Activated T-cell treated with anti-CD3 and anti-CD28 coated beads, Interleukin-2, amount 50 U/mL, for 48 hours (primary cell): ENCODE measurements around the gene CLP1.
"Not testable (repeated sequence)": the region's sequence is repeated elsewhere in the genome, so short reads cannot be mapped to it uniquely, and the experiment has no call there.

Experiments used
- DNase-seq, 2 experiments: peaks; one replicate each; pipeline ENCODE4 v3.0.0-alpha.2; 2020

CLP1 gene

DNA sequence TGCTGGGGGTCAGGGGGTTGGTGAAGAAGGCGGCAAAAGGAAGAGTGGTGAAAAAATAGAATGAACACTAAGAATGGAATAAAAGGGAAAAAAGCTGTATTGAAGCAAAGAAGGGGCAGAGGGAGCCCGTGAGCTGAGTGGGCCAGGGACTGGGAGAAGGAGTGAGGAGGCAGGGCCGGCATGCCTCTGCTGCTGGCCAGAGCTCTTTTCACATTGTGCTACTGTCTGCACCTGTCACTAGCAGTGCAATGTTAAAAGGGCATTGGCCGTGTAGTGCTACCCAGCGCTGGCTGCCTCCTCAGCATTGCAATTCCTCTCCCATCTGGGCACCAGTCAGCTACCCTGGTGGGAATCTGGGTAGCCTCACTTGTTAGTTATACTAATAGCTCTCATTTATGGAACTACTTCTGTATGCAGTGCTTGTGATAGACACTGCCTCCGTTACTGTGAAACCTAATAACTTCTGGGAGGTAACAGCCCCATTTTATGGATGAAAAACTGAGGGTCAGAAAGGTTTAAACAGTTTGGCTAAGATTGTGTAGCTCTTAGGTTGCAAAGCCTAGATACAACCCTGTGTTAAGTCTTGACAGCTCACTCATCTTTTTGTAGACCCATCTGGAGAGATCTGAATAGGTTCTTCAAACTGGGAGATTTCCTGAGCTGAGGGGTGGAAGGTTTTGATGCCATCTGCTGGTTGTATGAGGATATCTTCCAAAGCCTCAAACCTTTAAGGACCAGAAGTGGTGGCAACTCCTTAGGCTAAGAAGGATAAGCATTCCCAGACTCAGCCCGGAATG, 16.4 kb upstream of the CLP1 start:
- no peak for DNase-seq

DNA sequence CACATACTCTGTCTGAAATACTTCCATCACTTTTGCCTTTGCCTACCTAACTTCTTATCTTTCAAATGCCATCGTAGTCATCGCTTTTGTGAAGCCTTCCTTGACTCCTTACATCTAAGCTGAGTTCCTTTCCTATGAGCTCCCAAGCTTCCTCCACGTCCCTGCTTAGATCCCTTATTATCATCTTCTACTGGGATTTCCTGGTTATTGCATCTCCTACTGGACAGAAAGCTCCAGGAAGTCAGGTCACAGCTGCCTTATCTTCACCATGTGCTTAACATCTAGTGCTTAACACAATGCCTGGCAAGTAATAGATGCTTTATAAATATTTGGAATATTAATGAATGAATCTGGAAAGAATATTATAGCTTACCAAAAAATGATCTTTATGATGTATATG, 13.8 kb upstream of the CLP1 start:
- no peak for DNase-seq

DNA sequence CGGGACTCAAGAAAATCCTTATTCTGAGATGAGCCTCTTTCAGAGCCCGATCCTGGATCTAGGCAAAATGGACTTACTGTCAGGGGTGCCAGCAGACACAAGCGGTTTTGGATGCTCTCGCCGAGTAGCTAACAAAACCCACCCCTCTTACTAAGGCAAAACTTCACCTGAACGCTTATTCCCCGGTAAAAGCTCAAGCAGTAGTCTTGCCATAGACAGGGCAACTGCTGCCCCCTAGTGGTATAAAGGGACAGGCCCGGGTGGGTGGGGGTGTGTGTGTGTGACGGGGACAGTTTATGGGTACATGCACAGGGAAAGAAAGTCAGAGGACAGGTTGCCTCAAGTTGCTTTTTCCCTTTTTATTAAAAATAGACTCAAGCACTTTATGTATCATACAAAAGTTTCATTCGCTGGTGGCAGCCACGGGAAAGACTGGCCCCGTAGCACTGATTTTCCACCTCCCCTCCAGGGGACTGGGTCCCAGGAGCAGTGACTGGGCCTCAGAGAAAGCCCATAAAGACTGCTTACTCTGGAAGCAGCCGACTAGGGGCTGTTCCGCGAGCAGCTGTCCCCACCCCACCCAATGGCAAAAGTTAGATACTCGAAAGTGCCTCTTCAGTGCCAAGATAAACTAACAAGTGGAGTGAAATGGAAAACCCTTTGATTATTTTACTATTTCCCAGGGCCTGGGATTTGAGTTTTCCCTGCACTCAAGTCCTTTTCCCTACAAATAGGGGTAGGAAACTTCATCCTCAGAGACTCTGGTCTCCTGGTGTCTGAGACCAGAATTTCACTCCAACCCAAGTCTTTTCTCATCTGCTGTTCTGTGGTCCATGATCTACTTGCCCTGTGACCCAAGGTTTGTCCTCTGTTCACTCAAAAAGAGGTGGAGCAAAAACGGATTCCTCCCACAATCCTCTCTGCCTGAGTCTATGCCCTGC, 12.5 kb upstream of the CLP1 start:
- DNase-seq: peak; percentile 92 to 94

DNA sequence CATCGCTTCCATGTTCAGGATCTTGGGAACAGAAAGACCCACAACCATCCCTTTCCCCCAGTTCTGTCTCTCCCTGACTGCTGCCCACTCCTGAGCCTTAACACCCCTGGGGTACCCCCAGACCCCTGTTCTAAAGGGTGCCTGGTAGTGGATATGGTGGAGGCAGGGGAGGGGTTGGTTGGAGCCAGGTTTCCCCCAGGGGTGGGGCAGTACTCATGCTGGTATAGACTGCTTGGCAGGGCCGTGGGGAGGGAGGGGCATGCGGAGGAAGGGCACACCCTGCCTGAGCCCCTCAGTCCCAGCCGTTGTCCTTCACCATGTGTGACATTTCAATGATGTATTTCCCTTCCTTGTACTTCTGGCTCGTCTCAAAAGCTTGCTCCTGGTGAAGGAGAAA, 11.9 kb upstream of the CLP1 start:
- DNase-seq: no peak

DNA sequence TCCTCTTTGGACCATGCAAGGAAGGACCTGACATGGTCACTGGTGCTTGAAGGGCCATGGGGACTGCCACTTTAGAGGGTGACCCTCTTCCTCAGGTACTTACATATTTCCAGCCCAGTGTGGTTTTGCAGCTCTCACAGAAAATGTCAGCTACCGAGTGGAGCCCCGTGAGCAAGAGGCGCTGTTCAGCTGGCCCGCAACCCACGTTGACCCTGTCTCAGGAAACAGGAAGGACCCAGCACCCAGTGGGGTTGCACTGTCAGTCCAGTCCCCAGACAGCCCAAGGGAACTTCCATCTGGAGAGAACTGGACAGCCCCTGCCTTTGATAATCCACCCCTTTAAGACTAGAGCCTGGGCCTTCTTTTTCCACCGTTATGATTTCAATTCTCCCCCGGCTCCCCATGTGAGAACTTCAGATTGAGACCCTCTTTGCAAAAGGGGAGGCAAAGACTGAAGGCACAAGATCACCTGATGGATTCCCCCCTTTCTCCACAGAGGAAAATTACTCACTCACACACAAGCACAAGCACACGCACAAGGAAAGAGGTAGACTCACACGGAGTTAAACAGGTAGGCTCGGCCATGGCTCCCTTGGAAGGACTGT, 11.3 kb upstream of the CLP1 start:
- DNase-seq: no peak

DNA sequence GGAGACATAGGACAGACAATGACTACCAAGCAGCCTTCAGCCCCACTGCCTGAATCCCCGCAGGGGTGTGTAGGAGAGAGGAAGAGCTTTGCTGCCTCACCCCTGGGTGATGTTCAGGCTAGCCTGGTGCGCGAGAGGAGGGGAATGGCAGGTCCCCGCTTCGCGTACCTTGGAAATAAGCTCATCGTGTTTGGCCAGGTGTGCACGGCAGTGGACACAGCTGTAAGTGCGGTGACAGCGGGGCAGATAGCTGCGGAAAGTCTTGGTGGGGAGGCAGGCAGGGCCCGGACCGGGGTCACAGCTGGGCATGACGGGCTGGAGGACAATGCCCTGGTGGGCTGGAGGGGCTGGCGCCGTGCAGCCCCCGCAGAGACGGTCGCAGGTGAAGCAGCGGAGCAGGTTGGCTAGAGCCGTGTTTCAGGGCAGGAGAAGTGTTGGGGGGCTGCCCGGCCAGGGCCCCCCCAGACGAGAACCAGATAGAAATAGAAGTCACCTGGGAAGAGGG, 10.7 kb upstream of the CLP1 start:
- no peak for DNase-seq

DNA sequence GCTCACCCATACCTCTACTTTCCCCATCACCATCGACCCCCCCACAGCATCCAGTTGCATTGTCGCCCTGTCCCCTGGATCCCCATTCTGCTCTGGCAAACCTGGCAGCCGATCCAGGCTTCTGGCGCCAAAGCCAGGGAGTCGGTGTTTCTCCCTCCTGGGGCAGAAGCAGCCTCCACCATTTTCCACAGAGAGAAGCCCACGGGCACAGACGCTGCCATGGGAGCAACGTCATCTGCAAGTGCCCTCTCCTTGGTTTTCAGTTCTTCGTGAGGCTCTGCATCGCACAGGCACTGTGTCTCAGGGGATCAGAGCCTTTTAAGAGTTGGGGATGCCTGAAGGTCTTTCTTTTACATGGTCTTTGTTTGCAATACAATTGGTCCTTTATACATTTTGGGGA, 10.2 kb upstream of the CLP1 start:
- no peak for DNase-seq

DNA sequence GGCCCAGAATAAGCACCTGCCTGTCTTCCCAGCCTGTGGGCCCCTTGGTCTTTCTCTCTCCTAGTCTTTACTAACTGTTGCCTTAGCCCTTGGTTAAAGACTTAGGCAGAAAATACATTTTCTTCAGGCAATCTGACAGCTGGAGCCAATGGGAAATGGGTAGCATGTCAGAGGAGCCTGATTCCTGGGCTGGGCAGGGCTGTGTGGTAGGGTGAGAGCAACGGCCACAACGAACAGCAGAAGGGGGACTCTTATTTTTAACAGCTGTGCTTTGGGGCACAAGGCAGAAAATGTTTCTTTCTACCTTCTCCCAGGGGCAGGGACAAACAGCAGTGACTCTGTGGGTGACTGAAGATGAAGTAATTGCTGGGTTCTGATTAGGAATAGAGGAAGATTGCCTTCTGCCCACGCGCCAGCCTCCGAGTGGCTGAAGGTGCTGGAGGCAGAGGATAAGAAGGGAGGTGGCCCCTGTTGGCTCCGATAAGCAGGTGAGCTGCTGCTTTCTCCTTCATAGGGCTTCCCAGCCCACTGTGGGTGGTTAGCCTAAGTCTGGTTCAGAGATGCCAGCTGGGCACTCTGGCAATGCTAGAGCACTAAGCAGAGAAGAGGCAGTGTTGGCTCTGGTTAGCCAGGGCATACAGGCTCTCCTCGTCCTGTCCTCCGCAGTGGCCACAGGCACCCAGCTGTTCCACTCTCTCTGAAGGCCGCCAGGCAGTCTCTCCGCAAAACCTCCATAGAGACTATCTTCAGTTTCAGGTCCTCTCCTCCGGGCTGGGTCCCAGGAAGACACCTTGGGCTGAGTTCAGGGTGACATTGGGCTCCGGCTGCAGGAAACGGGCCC, 9.4 kb upstream of the CLP1 start:
- no peak for DNase-seq

DNA sequence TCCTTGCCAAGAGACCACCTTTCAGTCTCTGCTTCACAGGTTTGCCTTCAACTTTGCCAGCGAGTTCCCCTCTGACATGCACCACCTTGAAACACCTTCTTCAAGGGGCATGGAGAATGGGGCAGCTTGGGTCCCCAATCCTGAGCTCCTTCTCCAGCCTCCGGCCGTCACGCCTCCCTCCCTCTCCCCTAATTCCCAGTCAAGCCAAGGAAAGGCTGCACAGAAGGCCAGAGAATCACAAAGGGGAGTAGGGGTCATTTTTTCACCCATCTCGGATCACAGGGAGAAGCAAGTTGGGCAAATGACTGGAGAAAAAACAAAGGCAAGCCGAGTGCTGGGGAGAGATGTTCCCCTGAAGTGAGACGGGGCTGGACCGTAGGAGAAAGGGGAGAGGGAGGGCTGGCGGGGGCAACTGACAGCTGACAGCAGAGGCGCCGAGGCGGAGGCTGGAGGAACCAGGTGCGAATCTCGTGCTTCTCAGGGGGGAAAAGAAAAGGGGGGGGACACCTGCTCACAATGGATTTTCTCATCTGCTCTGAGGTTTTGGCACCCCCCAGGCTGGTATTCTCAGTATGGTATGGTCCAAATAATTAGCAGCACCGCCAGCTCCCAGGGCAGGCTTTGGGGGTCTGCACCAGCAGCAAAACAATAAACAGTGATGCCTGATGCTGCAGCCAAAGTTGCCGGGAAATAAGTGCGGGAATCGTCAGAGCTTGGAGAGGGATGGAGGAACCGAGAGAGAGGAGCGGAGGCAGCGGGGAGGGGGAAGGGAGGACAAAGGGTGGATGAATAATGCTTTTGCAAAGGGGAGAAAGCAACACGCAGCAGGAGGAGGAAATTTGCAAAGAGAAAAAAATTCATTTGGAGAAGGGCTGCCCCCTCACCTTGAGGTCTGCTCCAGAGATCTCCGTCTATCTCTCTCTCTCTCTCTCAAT, 8.5 kb upstream of the CLP1 start:
- no peak for DNase-seq

DNA sequence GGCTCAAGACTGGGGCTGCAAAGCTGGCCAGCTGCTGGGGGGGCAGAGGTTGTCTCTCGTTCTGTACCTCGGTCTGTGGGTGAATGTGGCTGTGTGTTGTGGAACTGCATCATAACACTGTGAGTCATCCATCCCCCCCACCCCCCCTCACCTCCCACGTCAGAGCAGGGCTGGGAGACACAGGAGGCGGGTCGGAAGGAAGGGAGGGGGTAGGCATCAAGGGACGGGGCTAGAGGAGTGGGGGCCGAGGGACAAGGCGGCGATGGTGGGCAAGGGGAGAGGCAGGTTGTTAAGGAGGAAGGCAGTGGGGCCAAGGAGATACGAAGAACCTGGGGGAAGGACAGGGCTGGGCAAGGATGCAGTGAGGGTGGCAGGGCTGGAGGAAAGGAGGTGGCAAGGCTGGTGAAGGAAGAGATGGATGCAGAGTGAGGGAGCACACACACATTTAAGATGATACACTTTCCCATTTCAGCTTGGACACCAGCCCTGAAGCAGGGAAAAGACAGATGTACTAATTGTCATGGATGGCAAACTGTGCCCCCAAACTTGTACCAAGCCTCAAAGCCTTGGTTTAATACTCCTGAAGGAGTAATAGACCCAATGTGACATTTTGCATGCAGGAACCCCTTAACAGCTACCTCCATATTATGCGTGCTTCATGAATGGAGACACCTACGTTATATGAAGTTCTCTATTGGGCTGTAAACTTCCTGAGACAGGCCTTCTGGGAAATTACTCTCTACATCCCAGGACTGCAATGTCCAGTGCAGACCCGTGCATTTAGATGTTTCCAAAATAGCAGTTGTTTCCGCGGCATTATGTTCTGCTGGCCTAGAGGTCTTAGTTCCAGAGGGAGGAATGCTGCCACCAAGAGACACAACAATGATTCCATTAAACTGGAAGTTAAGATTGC, 7.5 kb upstream of the CLP1 start, which contains the start of gene YPEL4:
Gene YPEL4 (minus strand): TSS at position 87 of the 913 bp plus-strand sequence. CDS start 2,805 bp downstream, outside the sequence.
- peak; percentile 64 to 65 for DNase-seq

DNA sequence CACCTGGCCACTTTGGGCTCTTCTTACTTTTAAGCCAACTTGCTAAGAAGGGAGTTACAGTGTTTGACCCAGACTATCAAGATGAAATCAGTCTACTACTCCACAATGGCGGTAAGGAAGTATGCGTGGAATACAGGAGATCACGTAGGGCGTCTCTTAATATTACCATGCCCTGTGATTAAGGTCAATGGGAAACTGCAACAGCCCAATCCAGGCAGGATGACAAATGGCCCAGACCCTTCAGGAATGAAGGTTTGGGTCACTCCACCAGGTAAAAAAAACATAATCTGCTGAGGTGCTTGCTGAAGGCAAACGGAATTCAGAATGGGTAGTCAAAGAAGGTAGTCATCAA, 6.8 kb upstream of the CLP1 start:
- DNase-seq: no peak

DNA sequence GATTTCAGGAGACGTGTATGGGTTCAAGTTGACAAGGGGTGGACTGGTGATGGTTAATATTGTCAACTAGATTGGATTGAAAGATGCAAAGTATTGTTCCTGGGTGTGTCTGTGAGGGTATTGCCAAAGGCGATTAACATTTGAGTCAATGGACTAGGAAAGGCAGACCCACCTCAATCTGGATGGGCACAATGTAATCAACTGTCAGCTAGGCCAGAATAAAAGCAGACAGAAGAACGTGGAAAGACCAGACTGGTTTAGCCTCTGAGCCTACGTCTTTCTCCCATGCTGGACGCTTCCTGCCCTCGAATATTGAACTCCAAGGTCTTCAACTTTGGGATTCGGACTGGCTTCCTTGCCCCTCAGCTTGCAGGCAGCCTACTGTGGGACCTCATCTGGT, 6.2 kb upstream of the CLP1 start:
- DNase-seq: no peak

DNA sequence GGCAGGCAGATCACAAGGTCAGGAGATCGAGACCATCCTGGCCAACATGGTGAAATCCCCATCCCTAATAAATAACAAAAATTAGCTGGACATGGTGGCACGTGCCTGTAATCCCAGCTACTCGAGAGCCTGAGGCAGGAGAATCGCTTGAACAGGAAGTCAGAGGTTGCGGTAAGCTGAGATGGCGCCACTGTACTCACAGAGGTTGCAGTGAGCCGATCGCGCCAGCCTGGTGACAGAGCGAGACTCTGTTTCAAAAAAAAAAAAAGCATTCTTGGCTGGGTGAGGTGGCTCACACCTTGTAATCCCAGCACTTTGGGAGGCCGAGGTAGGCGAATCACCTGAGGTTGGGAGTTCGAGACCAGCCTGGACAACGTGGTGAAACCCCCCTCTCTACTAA, 5.3 kb upstream of the CLP1 start:
- not testable (repeated sequence) for DNase-seq

DNA sequence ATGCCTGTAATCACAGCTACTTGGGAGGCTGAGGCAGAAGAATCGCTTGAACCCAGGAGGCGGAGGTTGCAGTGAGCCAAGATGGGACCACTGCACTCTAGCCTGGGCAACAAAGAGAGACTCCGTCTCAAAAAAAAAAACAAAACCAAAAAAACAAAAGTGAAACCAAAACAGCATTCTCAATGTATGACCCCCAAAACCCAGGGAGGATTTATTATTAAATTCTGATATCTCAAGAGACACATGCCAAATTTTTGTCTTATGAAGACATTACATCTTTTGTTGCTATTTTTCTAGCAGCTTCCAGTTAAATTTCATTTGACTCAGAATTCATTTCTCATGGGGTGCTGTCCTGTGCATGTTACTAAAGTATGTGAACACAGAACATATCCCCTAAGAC, 4.9 kb upstream of the CLP1 start:
- no peak for DNase-seq

DNA sequence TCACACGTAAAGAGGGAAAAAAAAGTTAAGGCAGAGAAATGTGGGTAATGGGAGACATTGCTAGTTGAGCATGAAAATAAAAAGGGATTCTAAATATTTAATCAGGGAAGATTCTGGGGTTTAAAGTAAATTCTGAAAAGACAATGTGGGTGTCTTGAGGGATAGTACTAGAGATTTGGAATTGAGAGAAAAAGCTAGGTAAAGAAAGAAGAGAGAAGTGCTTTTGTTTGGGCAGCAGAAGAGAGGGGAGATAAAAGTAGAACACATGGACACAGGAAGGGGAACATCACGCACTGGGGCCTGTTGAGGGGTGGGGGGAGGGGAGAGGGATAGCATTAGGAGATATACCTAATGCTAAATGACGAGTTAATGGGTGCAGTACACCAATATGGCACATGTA, 4.4 kb upstream of the CLP1 start:
- no peak for DNase-seq

DNA sequence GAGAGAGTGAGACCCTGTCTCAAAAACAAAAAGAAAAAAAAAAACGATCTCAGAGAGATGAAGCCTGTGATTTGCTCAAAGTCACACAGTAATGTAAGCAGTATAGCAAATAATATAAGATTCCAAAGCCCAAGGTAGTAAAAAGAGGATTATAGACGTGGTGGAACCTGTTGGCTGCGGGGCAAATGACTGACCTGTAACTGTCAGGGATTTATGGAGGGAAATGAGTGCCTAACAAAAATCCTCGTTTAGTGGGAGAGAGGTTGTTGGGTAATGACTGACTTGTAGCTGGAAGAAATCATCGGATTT, 723 bp upstream of the CLP1 start:
- DNase-seq: no peak

DNA sequence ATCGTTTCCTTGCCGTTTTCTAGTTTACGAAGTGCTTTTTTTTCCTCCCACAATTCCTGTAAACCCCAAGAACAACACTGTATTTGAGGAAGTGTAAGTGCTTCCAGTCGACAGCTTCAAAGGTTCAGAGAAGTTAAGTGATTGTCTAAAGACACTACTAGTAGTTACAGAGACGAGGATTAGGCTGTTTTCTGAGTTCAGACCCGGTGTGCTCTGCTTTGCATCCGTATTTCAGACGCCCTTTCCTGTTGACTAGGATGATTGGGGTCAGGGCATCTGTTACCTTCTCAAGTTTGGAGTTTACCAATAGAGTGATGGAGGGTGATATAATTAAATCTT, 430 bp downstream of the CLP1 start:
- no peak for DNase-seq

DNA sequence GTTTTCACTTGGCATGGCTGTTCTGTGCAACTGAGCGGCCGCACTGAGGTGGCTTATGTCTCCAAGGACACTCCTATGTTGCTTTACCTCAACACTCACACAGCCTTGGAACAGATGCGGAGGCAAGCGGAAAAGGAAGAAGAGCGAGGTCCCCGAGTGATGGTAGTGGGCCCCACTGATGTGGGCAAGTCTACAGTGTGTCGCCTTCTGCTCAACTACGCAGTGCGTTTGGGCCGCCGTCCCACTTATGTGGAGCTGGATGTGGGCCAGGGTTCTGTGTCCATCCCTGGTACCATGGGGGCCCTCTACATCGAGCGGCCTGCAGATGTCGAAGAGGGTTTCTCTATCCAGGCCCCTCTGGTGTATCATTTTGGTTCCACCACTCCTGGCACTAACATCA, 2.1 kb downstream of the CLP1 start:
- no peak for DNase-seq

DNA sequence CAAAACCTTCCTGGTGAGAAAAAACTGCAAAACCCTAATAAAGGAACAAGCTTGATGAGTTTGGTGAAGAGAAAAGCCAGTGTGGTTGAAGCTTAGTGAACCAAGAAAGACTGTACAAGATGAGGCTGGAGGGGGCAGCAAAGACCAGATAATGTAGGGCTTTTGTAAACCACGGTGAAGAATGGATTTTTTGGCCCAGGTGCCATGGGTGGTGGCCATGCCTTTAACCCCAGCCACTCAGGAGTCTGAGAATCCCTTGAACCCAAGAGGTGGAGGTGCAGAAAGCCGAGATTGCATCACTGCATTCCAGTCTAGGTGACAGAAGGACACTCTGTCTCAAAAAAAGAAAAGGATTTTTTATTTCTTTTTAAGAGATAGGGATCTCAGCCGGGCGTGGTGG, 5.3 kb downstream of the CLP1 start:
- DNase-seq: no peak

DNA sequence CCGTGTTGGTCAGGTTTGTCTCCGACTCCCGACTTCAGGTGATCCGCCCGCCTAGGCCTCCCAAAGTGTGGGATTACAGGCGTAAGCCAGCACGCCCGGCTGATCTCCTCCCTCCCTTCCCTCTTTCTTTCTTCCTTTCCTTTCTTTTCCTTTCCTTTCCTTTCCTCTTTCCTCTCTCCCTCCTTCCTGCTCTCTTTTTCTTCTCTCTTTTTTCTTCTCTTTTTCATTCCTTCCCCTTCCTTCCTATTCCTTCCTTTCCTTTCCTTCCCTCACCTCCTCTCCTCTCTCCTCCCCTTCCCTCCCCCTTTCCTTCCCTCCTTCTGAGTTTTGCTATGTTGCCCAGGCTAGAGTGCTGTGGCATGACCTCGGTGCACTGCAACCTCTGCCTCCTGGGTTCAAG, 6.4 kb downstream of the CLP1 start:
- no peak for DNase-seq
